Endothelial cell (in vitro differentiated cells): ENCODE measurements around the gene ANKRD29. TPM values are rescaled to one million over a fixed set of nuclear protein-coding genes. Genes with fewer than 3 reads are reported as not detected.

Experiments used
- DNase-seq: peaks from one replicate; pipeline ENCODE4 v3.0.0; 2021; ENCODE audit warnings: low spot score
- H3K27ac Mint-ChIP-seq: one replicate; pipeline ENCODE4 v1.8.0; 2021; ENCODE audit warnings: mixed read lengths, inconsistent platforms; ENCODE audit not compliant: unreplicated experiment
- H3K27me3 Mint-ChIP-seq: one replicate; pipeline ENCODE4 v1.8.0; 2021; ENCODE audit warnings: mild to moderate bottlenecking, moderate library complexity, mixed read lengths, inconsistent platforms; ENCODE audit not compliant: unreplicated experiment
- H3K36me3 Mint-ChIP-seq: one replicate; pipeline ENCODE4 v1.8.0; 2021; ENCODE audit warnings: mild to moderate bottlenecking, low read depth, mixed read lengths, inconsistent platforms; ENCODE audit not compliant: unreplicated experiment
- H3K4me1 Mint-ChIP-seq: one replicate; pipeline ENCODE4 v1.8.0; 2021; ENCODE audit warnings: mild to moderate bottlenecking, mixed read lengths, inconsistent platforms; ENCODE audit not compliant: unreplicated experiment
- H3K4me3 Mint-ChIP-seq: one replicate; pipeline ENCODE4 v1.8.0; 2021; ENCODE audit warnings: mild to moderate bottlenecking, mixed read lengths, inconsistent platforms; ENCODE audit not compliant: unreplicated experiment
- H3K9me3 Mint-ChIP-seq: one replicate; pipeline ENCODE4 v1.8.0; 2021; ENCODE audit warnings: mixed read lengths, inconsistent platforms; ENCODE audit not compliant: unreplicated experiment
- total RNA-seq: library from RNA; stranded (reverse); fragmentation: NEBNext Ultra II Directional; extraction: Animal tissue kit (Norgen Biotek cat#: 25700); gene quantifications from one replicate; pipeline ENCODE4 v1.2.1, GENCODE V29; 2021; ENCODE audit not compliant: unreplicated experiment
- TF ChIP-seq, protein P1 (sequence below): fragments of 200-600 bp; sonication (generic); IDR thresholded peaks from one replicate; pipeline ENCODE4 v1.5.0; 2021; ENCODE audit warnings: antibody characterized with exemption; ENCODE audit not compliant: unreplicated experiment

ANKRD29 gene
- total RNA-seq, 1 donor from 2014 or later, result not detected

- Mint-ChIP-seq H3K4me1 (no peaks in the 10 kb centered on the region), H3K36me3 (no peaks in the 10 kb centered on the region), H3K27me3 (no peaks in the 10 kb centered on the region), H3K4me3 (no peak overlapping the region), H3K9me3 (no peaks in the 10 kb centered on the region), H3K27ac (no peak overlapping the region)
- no peak for DNase-seq
- TF ChIP-seq, protein P1, sequence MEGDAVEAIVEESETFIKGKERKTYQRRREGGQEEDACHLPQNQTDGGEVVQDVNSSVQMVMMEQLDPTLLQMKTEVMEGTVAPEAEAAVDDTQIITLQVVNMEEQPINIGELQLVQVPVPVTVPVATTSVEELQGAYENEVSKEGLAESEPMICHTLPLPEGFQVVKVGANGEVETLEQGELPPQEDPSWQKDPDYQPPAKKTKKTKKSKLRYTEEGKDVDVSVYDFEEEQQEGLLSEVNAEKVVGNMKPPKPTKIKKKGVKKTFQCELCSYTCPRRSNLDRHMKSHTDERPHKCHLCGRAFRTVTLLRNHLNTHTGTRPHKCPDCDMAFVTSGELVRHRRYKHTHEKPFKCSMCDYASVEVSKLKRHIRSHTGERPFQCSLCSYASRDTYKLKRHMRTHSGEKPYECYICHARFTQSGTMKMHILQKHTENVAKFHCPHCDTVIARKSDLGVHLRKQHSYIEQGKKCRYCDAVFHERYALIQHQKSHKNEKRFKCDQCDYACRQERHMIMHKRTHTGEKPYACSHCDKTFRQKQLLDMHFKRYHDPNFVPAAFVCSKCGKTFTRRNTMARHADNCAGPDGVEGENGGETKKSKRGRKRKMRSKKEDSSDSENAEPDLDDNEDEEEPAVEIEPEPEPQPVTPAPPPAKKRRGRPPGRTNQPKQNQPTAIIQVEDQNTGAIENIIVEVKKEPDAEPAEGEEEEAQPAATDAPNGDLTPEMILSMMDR, result no peak
Measured at GRCh38 chr18:23682472-23682871, 19.8 kb upstream of the ANKRD29 start.

DNA sequence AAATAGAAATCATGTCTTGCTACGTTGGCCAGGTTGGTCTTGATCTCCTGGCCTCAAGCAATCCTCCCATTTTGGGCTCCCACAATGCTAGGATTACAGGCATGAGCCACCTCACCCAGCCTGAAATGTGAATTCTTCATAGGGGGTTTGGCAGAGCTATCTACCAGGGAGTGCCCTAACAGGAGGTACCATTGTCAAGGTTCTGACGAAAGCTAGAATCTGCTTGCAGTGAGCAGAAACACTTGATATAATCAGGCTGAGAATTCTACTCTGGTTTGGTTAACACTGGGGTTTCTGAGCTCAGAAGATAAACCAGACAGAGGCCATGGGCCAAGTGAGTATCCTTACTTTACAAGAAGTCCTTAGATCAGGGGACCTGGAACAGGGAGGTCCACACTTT is 19.3 kb upstream of the ANKRD29 start:
- Mint-ChIP-seq H3K27me3 (no peaks in the 10 kb centered on the region), H3K4me1 (no peaks in the 10 kb centered on the region), H3K27ac (no peak overlapping the region), H3K4me3 (no peak overlapping the region), H3K9me3 (no peaks in the 10 kb centered on the region), H3K36me3 (no peaks in the 10 kb centered on the region)
- no peak for DNase-seq
- TF ChIP-seq, protein P1, result no peak

DNA sequence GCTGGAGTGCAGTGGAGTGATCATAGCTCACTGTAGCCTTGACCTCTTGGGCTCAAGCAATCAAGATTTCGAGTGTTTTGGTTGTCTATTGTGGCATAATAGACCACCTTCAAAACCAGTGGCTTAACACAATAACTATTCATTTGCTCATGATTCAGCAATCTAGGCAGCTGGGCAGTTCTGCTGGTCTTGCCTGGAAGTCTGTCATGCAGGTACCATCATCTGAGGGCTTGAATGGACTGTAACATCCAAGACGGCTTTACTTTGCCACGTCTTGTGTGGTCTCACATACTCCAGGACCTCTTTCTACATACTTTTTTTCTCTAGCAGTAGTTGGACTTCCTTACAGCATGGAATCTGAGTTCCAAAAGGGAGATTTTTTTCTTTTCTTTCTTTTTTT is 13.2 kb upstream of the ANKRD29 start:
- DNase-seq, result no peak
- Mint-ChIP-seq H3K4me1 (peaks cover 2% of the 10 kb centered on the region), H3K36me3 (no peaks in the 10 kb centered on the region), H3K27me3 (peaks cover 3% of the 10 kb centered on the region), H3K27ac (no peak overlapping the region), H3K4me3 (no peak overlapping the region), H3K9me3 (no peaks in the 10 kb centered on the region)
- TF ChIP-seq, protein P1, result no peak

GRCh38 chr18:23675236-23675635 is 12.5 kb upstream of the ANKRD29 start:
- no peak overlapping the region for H3K27ac Mint-ChIP-seq
- no peak overlapping the region for H3K4me3 Mint-ChIP-seq
- DNase-seq, result no peak
- H3K27me3 Mint-ChIP-seq, result peaks cover 3% of the 10 kb centered on the region
- TF ChIP-seq, protein P1, result no peak
- H3K36me3 Mint-ChIP-seq, result no peaks in the 10 kb centered on the region
- H3K4me1 Mint-ChIP-seq, result peaks cover 2% of the 10 kb centered on the region
- no peaks in the 10 kb centered on the region for H3K9me3 Mint-ChIP-seq

GRCh38 chr18:23673725-23674124 is 11.0 kb upstream of the ANKRD29 start:
- no peak for DNase-seq
- Mint-ChIP-seq H3K27me3 (peaks cover 3% of the 10 kb centered on the region), H3K36me3 (no peaks in the 10 kb centered on the region), H3K27ac (no peak overlapping the region), H3K4me1 (peaks cover 2% of the 10 kb centered on the region), H3K4me3 (no peak overlapping the region), H3K9me3 (peaks cover 5% of the 10 kb centered on the region)
- TF ChIP-seq, protein P1, result no peak
